Endothelial cell of umbilical vein (primary cell): ENCODE measurements around the gene CCSAP. TPM values are rescaled to one million over a fixed set of nuclear protein-coding genes. Genes with fewer than 3 reads are reported as not detected.

Experiments used
- BruUV-seq: library from RNA; stranded (reverse); fragments of 400-500 nt; replicated peaks from 2 replicates; lab custom pipeline; 2021; lab: Mats Ljungman, UMichigan
- CTCF ChIA-PET: fragments of 300-600, 350-600 bp; sonication (Branson Sonifier 250); formaldehyde crosslinking; loops from one replicate; lab custom pipeline; 2021; ENCODE audit warnings: antibody characterized with exemption, inconsistent platforms; lab: Charles Lee
- POLR2A ChIA-PET: fragments of 300-600, 350-600 bp; sonication (Branson Sonifier 250); formaldehyde crosslinking; loops from one replicate; lab custom pipeline; 2021; ENCODE audit warnings: antibody characterized with exemption, inconsistent platforms; lab: Charles Lee
- DNase-seq: peaks from one replicate; pipeline ENCODE4 v3.0.0-alpha.2; 2011; ENCODE audit warnings: low read depth, low spot score
- FAIRE-seq: peaks from 2 replicates; lab custom pipeline; 2011; peaks lifted over from hg19 to GRCh38; lab: Jason Lieb, UNC
- H2AFZ ChIP-seq: 2 replicates; pipeline ENCODE4 v1.6.0; 2012; ENCODE audit warnings: low read depth, low read length, control low read depth, inconsistent platforms
- H3K27ac ChIP-seq: 2 replicates; pipeline ENCODE4 v1.5.1; 2011; ENCODE audit warnings: low read depth, mild to moderate bottlenecking, control low read depth, low read length, moderate library complexity; ENCODE audit not compliant: insufficient read depth
- H3K27me3 ChIP-seq, 2 experiments: 2 replicates each; pipeline versions ENCODE4 v1.6.0 to v1.6.1; 2011; ENCODE audit warnings: low read length in 2 of 2, mixed read lengths in 1 of 2; ENCODE audit not compliant: control insufficient read depth in 2 of 2, insufficient read depth in 2 of 2
- H3K36me3 ChIP-seq, 2 experiments: 2 replicates in 1 of 2; 3 replicates in 1 of 2; pipeline ENCODE4 v1.5.1; 2011; ENCODE audit warnings: low read length in 2 of 2, mild to moderate bottlenecking in 1 of 2, moderate library complexity in 1 of 2; ENCODE audit not compliant: control insufficient read depth in 2 of 2, insufficient read depth in 2 of 2; ENCODE audit errors: extremely low read depth in 1 of 2
- H3K4me1 ChIP-seq: 3 replicates; pipeline ENCODE4 v1.5.1; 2011; ENCODE audit warnings: mild to moderate bottlenecking, low read length; ENCODE audit not compliant: control insufficient read depth, insufficient read depth; ENCODE audit errors: extremely low read depth
- H3K4me2 ChIP-seq: 2 replicates; pipeline ENCODE4 v1.6.1; 2011; ENCODE audit warnings: low read length, control low read depth, mixed read lengths; ENCODE audit not compliant: insufficient read depth
- H3K4me3 ChIP-seq, 3 experiments: fragments of 200-600 bp in 1 of 3; sonication (generic), shearing (Covaris generic) in 1 of 3; replicated peaks in 1 of 3; 2 replicates each; pipeline ENCODE4 v1.5.1; 2011 to 2016; ENCODE audit warnings: control low read depth in 3 of 3, low read length in 3 of 3, mild to moderate bottlenecking in 2 of 3, inconsistent platforms in 1 of 3, low read depth in 1 of 3, moderate library complexity in 1 of 3; ENCODE audit not compliant: insufficient read depth in 1 of 3
- H3K79me2 ChIP-seq: 2 replicates; pipeline ENCODE4 v1.6.0; 2012; ENCODE audit warnings: low read length, inconsistent platforms; ENCODE audit not compliant: control insufficient read depth, insufficient read depth
- H3K9ac ChIP-seq: replicated peaks from 2 replicates; pipeline ENCODE3; 2011; ENCODE audit warnings: low read length, control low read depth; ENCODE audit not compliant: insufficient read depth; ENCODE audit errors: extremely low read depth
- H3K9me1 ChIP-seq: replicated peaks from 3 replicates; pipeline ENCODE4 v1.6.0; 2011; ENCODE audit warnings: mild to moderate bottlenecking, low read length; ENCODE audit not compliant: control insufficient read depth, insufficient read depth; ENCODE audit errors: extremely low read depth
- H3K9me3 ChIP-seq: replicated peaks from 2 replicates; pipeline ENCODE4 v1.5.1; 2012; ENCODE audit warnings: low read length, inconsistent platforms; ENCODE audit not compliant: control insufficient read depth, insufficient read depth
- H4K20me1 ChIP-seq: replicated peaks from 2 replicates; pipeline ENCODE3; 2011; ENCODE audit warnings: mild to moderate bottlenecking, low read length; ENCODE audit not compliant: control insufficient read depth, insufficient read depth; ENCODE audit errors: extremely low read depth
- CTCF ChIP-seq, 2 donors: IDR thresholded peaks; 1 replicate in 1 of 2; 2 replicates in 1 of 2; pipeline ENCODE4 v1.5.1; 2011; ENCODE audit warnings: low read length in 2 of 2, mild to moderate bottlenecking in 2 of 2, moderate library complexity in 2 of 2, control low read depth in 1 of 2, inconsistent platforms in 1 of 2, low read depth in 1 of 2; ENCODE audit not compliant: insufficient read depth in 1 of 2; ENCODE audit errors: extremely low read depth in 1 of 2
- EZH2 ChIP-seq: IDR thresholded peaks from 2 replicates; pipeline ENCODE4 v1.6.1; 2012; ENCODE audit warnings: borderline replicate concordance, low read depth, mild to moderate bottlenecking, moderate library complexity, low read length, inconsistent platforms; ENCODE audit not compliant: severe bottlenecking
- FOS ChIP-seq: IDR thresholded peaks from 2 replicates; pipeline ENCODE4 v1.6.1; 2011; ENCODE audit warnings: mild to moderate bottlenecking, low read length, moderate library complexity, borderline replicate concordance; ENCODE audit not compliant: insufficient read depth
- GATA2 ChIP-seq: IDR thresholded peaks from 2 replicates; pipeline ENCODE4 v1.7.0; 2011; ENCODE audit warnings: low read depth, mild to moderate bottlenecking, moderate library complexity, mixed read lengths, low read length; ENCODE audit not compliant: insufficient read length, insufficient read depth
- JUN ChIP-seq: IDR thresholded peaks from 2 replicates; pipeline ENCODE4 v1.6.1; 2011; ENCODE audit warnings: borderline replicate concordance, low read depth; ENCODE audit not compliant: insufficient read length, insufficient read depth
- MAX ChIP-seq: IDR thresholded peaks from 2 replicates; pipeline ENCODE4 v1.6.1; 2011; ENCODE audit not compliant: insufficient read depth, insufficient read length
- MYC ChIP-seq: IDR thresholded peaks from one replicate; pipeline ENCODE4 v1.6.1; 2011; ENCODE audit warnings: mild to moderate bottlenecking, low read depth, low read length
- POLR2A ChIP-seq: IDR thresholded peaks from 2 replicates; pipeline ENCODE4 v1.6.1; 2012; ENCODE audit warnings: low read depth, mild to moderate bottlenecking, control low read depth, low read length
- POLR2AphosphoS5 ChIP-seq: IDR thresholded peaks from 2 replicates; pipeline ENCODE4 v1.6.1; 2012; ENCODE audit warnings: low read depth, mild to moderate bottlenecking, control low read depth, low read length, moderate library complexity; ENCODE audit not compliant: insufficient read depth
- dilution Hi-C: fragments of 300-500 bp; cut with MboI; formaldehyde crosslinking; loops from one replicate; pipeline ENCODE4 v1.15.0; 2019; ENCODE audit warnings: low sequenced_read_pairs; ENCODE audit not compliant: extremely low pct_ligation_motif_present
- intact Hi-C: fragments of 100-400 bp; cut with micrococcal nuclease; formaldehyde crosslinking; loops from one replicate; pipeline ENCODE4 v1.10.0; 2022
- polyA plus RNA-seq, 4 experiments: library from polyadenylated mRNA; depleted of rRNA in 3 of 4; stranded (reverse) in 3 of 4; unstranded in 1 of 4; fragments of >200 nt; gene quantifications; 2 replicates each; pipeline versions ENCODE4 v1.2.1 to v1.2.3, GENCODE V29; 2011 to 2012; ENCODE audit warnings: missing spikeins in 1 of 4
- total RNA-seq: library from RNA; stranded (reverse); gene quantifications from 2 replicates; pipeline ENCODE4 v1.2.3, GENCODE V29; 2021

The CCSAP gene
- total and polyA plus RNA-seq, 2 donors (not counting 3 experiments of a cell fraction or from before 2014, with no cell fraction given), result 1.3 to 5.7 TPM

GRCh38 chr1:229325853-229326487, 16.9 kb downstream of the CCSAP start:
- no peaks in the 10 kb centered on the region for H3K9me3 ChIP-seq
- H3K36me3 ChIP-seq, result peaks cover 5 to 8% of the 10 kb centered on the region in 2 experiments
- CTCF ChIA-PET, result interaction anchor here (1.6 kb wide), 1 partner anchor 67 kb away, joined by 4 read pairs; no protein-coding TSS in a partner anchor
- dilution Hi-C loops (no loop called here), intact Hi-C loops (no loop called here)
- H3K4me1 ChIP-seq, result no peaks in the 10 kb centered on the region
- H3K9ac ChIP-seq, result no peak overlapping the region
- H3K4me2 ChIP-seq, result no peak overlapping the region
- no peak overlapping the region for H2AFZ ChIP-seq
- no peak for FAIRE-seq
- no peaks in the 10 kb centered on the region for H3K79me2 ChIP-seq
- no peaks in the 10 kb centered on the region for H3K27me3 ChIP-seq
- H4K20me1 ChIP-seq, result no peaks in the 10 kb centered on the region
- no peak overlapping the region for H3K4me3 ChIP-seq
- TF ChIP-seq MAX (no peak), POLR2A (no peak), CTCF (IDR thresholded peaks at IDR 0.05; ENCODE audit: extremely low read depth in 1 of 2, insufficient read depth in 1 of 2, low read depth in 1 of 2, low read length in 2 of 2) (no peak), GATA2 (no peak), EZH2 (no peak), JUN (no peak), POLR2AphosphoS5 (no peak), FOS (no peak), MYC (no peak)
- H3K27ac ChIP-seq, result no peak overlapping the region
- DNase-seq, result no peak
- H3K9me1 ChIP-seq, result no peaks in the 10 kb centered on the region
- no TSS peak for BruUV-seq
- POLR2A ChIA-PET, result no interaction called here
